Fibroblast of lung (primary cell): ENCODE data around the gene FSHR. TPM values are rescaled to one million over a fixed set of nuclear protein-coding genes. Genes with fewer than 3 reads are reported as not detected.

Experiments
- DNase-seq, 2 donors: peaks; one replicate each; pipeline versions ENCODE4 v3.0.0 to v3.0.0-alpha.2; 2010; ENCODE audit warnings: low read depth in 2 of 2
- H2AFZ ChIP-seq: 2 replicates; pipeline ENCODE4 v1.5.1; 2012; ENCODE audit warnings: low read length, control low read depth, inconsistent platforms
- H3K27ac ChIP-seq: 2 replicates; pipeline ENCODE4 v1.5.1; 2011; ENCODE audit warnings: low read length, control low read depth; ENCODE audit not compliant: insufficient read depth
- H3K27me3 ChIP-seq: 2 replicates; pipeline ENCODE4 v1.5.1; 2011; ENCODE audit warnings: mild to moderate bottlenecking, low read length; ENCODE audit not compliant: control insufficient read depth, insufficient read depth
- H3K36me3 ChIP-seq: 2 replicates; pipeline ENCODE4 v1.5.1; 2011; ENCODE audit warnings: low read length; ENCODE audit not compliant: control insufficient read depth, insufficient read depth
- H3K4me1 ChIP-seq: 2 replicates; pipeline ENCODE4 v1.5.1; 2011; ENCODE audit warnings: low read length; ENCODE audit not compliant: control insufficient read depth, insufficient read depth; ENCODE audit errors: extremely low read depth
- H3K4me2 ChIP-seq: 2 replicates; pipeline ENCODE4 v1.5.1; 2011; ENCODE audit warnings: low read length, control low read depth; ENCODE audit not compliant: insufficient read depth; ENCODE audit errors: extremely low read depth
- H3K4me3 ChIP-seq, 4 experiments: fragments of 200-600 bp in 1 of 4; sonication (generic) in 1 of 4; replicated peaks in 1 of 4; 2 replicates each; pipeline ENCODE4 v1.5.1; 2011 to 2016; ENCODE audit warnings: low read length in 4 of 4, low read depth in 3 of 4, mild to moderate bottlenecking in 3 of 4, control low read depth in 2 of 4, inconsistent platforms in 1 of 4, mixed read lengths in 1 of 4; ENCODE audit not compliant: insufficient read depth in 1 of 4; ENCODE audit errors: control extremely low read depth in 1 of 4
- H3K79me2 ChIP-seq: 2 replicates; pipeline ENCODE4 v1.5.1; 2012; ENCODE audit warnings: mild to moderate bottlenecking, low read length, inconsistent platforms; ENCODE audit not compliant: control insufficient read depth, insufficient read depth
- H3K9ac ChIP-seq: 2 replicates; pipeline ENCODE4 v1.5.1; 2011; ENCODE audit warnings: mild to moderate bottlenecking, low read length, control low read depth; ENCODE audit not compliant: insufficient read depth
- H3K9me3 ChIP-seq: 2 replicates; pipeline ENCODE4 v1.5.1; 2012; ENCODE audit warnings: low read depth, low read length; ENCODE audit not compliant: control insufficient read depth, insufficient read depth
- H4K20me1 ChIP-seq: 2 replicates; pipeline ENCODE4 v1.5.1; 2011; ENCODE audit warnings: low read length; ENCODE audit not compliant: control insufficient read depth, insufficient read depth; ENCODE audit errors: extremely low read depth
- CTCF ChIP-seq, 2 donors: IDR thresholded peaks in 1 of 2; conservative IDR thresholded peaks in 1 of 2; 1 replicate in 1 of 2; 2 replicates in 1 of 2; pipeline ENCODE4 v1.5.1; 2011 to 2012; ENCODE audit warnings: low read length in 2 of 2, control low read depth in 1 of 2, inconsistent platforms in 1 of 2, low read depth in 1 of 2, mild to moderate bottlenecking in 1 of 2
- EZH2 ChIP-seq: IDR thresholded peaks from 2 replicates; pipeline ENCODE4 v1.5.1; 2012; ENCODE audit warnings: low read length, control low read depth, mild to moderate bottlenecking; ENCODE audit errors: missing control alignments
- polyA plus RNA-seq, 2 donors: library from polyadenylated mRNA; depleted of rRNA in 1 of 2; stranded (reverse) in 1 of 2; unstranded in 1 of 2; fragments of >200 nt; gene quantifications; 2 replicates each; pipeline ENCODE4 v1.2.1, GENCODE V29; 2011 to 2012; ENCODE audit warnings: missing spikeins in 1 of 2
- total RNA-seq: library from RNA; depleted of rRNA; stranded (reverse); fragments of >200 nt; gene quantifications from 2 replicates; pipeline ENCODE4 v1.2.1, GENCODE V29; 2014

Gene FSHR
- total and polyA plus RNA-seq, 2 donors (not counting 1 experiment from before 2014, with no cell fraction given) = not detected

DNA sequence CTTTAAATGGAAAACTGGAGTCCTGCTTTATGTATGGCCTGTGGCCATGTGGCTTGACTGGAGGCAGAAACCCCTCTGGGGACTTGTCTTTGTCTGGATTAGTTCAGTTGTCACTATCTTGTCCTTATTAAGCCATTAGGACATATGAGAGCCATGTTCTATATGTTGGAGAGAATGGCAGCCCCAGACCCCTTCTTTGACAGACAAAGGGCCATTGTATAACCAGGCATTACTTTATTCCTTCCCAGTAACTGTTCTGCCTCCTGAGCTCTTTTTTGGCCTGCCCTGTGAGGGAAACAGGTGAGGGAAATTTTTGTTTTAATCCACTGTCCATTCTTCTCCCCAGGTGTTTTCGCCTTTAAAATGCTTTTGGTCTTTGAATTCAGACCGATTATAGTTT, 43.3 kb downstream of the FSHR start:
- Histone ChIP-seq H2AFZ (no peak overlapping the region), H4K20me1 (no peaks in the 10 kb centered on the region), H3K27ac (no peak overlapping the region), H3K27me3 (no peaks in the 10 kb centered on the region), H3K4me2 (no peak overlapping the region), H3K79me2 (no peaks in the 10 kb centered on the region), H3K9me3 (no peaks in the 10 kb centered on the region), H3K4me3 (no peak overlapping the region), H3K36me3 (no peaks in the 10 kb centered on the region), H3K9ac (no peak overlapping the region), H3K4me1 (no peaks in the 10 kb centered on the region)
- TF ChIP-seq CTCF (conservative IDR thresholded peaks at IDR 0.05 in 1 of 2, IDR thresholded peaks at IDR 0.05 in 1 of 2; ENCODE audit: low read depth in 1 of 2, low read length in 2 of 2) (no peak), EZH2 (no peak)
- no peak for DNase-seq

DNA sequence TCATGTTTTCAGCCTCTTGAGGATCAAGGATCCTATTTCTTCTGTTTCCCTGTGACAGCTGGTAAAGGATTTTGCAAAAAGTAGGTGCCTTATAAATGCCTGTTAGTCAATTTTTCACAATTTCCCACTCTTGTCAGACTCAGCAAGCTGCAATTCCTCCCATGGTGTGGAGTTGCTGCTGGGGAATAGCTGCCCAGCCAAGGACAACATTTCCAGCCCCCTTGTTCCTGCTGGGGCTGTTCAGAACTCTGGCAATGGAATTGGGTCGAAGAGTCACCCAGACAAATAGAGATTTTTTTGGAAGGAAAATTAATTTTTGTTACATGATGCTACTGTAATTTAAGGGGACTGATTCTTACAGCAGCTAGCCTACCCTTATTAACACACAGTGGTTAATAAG, 43.7 kb downstream of the FSHR start:
- no peaks in the 10 kb centered on the region for H3K27me3 ChIP-seq
- TF ChIP-seq EZH2 (no peak), CTCF (conservative IDR thresholded peaks at IDR 0.05 in 1 of 2, IDR thresholded peaks at IDR 0.05 in 1 of 2; ENCODE audit: low read depth in 1 of 2, low read length in 2 of 2) (no peak)

GRCh38 chr2:49108851-49109250, 45.5 kb downstream of the FSHR start:
- H3K79me2 ChIP-seq = no peaks in the 10 kb centered on the region
- H4K20me1 ChIP-seq = no peaks in the 10 kb centered on the region
- H3K4me3 ChIP-seq = no peak overlapping the region
- no peak overlapping the region for H3K9ac ChIP-seq
- H3K4me2 ChIP-seq = no peak overlapping the region
- H3K9me3 ChIP-seq = no peaks in the 10 kb centered on the region
- H3K36me3 ChIP-seq = no peaks in the 10 kb centered on the region
- no peak overlapping the region for H2AFZ ChIP-seq
- DNase-seq = no peak
- H3K27me3 ChIP-seq = no peaks in the 10 kb centered on the region
- H3K27ac ChIP-seq = no peak overlapping the region
- TF ChIP-seq CTCF (conservative IDR thresholded peaks at IDR 0.05 in 1 of 2, IDR thresholded peaks at IDR 0.05 in 1 of 2; ENCODE audit: low read depth in 1 of 2, low read length in 2 of 2) = no peak
- no peaks in the 10 kb centered on the region for H3K4me1 ChIP-seq

More for the DNA sequence above, 43.7 kb downstream of the FSHR start:
- H2AFZ ChIP-seq = no peak overlapping the region
- no peaks in the 10 kb centered on the region for H3K36me3 ChIP-seq
- H3K9ac ChIP-seq = no peak overlapping the region
- H3K4me3 ChIP-seq = no peak overlapping the region
- no peaks in the 10 kb centered on the region for H3K4me1 ChIP-seq
- no peaks in the 10 kb centered on the region for H4K20me1 ChIP-seq
- no peak overlapping the region for H3K4me2 ChIP-seq
- DNase-seq = no peak
- no peak overlapping the region for H3K27ac ChIP-seq
- no peaks in the 10 kb centered on the region for H3K9me3 ChIP-seq
- no peaks in the 10 kb centered on the region for H3K79me2 ChIP-seq
